ENCODE data around the gene PADI2.

Gene PADI2

DNA sequence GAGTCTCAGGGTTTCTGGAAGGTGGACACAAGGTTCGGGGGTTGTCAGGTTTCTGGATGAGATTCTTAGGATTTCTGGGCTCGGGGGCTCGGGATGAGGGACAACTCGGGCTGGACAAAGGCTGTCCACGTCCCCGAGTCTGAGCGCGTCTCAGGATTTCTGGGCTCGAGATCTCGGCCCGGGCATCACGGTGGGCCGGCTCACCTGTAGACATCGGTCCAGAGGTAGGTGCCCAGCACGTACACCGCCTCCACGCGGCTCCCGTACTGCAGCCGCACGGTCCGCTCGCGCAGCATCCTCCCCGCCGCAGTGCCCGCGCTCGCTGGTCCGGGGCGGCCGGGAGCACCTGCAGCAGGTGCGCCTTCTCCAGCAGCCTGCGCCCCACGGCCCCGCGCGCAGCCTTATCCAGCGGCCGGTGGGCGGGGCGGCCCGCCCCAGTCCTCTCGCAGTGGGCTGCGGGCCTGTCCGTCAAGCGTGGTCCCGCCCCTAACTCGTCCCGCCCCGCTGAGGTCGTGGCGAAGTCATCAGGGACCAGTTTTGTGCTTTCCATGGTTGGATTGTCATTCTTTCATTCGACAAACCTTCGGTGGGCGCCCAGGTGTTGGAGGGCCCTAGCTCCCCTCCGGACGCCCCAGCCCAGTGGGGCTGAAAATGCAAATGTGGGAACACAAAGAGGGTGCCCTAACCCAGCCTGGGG is at the start of gene PADI2:
Gene PADI2 (minus strand): TSS at position 376 of the 697 bp plus-strand sequence. CDS start 80 bp downstream, at position 296.
- DNase-seq = peak; percentile 28

DNA sequence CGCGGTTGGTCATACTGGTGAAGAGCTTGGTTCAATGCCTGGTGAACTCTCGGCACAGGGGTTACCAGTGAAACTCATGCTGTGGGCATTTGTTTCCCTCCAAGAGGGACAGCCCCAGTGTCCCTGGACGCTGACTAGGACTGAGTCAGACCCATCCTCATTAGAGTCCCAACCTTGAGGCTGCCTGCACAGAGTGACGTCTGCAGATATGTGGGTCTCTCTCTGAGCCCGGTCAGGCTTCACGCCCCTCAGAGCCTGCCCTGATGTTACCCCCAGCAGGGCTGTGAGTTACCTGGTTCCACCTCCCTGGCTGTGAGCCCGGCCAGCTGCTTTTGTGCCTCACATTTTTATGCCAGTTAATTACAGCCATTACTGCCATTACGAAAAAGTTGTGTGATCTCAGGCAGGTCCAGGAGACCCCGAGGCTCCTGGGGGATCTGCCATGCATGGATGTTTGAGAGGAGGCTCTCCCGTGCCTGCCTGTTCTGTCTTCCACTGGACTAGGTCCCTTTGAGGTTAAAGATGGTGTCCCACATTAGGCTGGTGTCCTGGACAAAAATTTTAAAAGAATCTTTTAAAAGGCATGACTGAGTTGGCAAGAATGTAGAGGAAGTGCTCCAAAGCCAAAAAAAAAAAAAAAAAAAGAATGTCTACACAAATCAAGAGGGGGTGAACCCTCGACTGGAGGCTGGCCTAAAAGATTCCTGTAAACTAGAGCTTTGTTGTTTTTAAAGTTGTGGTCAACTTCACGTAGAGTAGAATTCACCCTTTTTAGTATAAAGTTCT is 49.0 kb upstream of the PADI2 start:
- DNase-seq = no peak

DNA sequence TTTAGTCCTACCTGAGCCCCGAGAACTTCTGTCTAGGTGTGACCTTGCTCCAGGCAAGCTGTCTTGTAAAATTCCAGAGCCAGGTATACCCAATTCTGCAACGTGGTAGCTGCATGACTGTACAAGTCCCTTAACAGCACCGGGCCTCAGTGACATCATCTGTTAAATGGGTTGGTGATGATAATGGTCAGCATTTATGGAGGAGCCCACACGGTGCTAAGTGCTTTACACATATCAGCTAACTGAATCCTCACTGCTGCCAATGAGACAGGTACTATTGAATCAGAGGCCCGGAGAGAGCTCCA is 48.5 kb upstream of the PADI2 start:
- no peak for DNase-seq

DNA sequence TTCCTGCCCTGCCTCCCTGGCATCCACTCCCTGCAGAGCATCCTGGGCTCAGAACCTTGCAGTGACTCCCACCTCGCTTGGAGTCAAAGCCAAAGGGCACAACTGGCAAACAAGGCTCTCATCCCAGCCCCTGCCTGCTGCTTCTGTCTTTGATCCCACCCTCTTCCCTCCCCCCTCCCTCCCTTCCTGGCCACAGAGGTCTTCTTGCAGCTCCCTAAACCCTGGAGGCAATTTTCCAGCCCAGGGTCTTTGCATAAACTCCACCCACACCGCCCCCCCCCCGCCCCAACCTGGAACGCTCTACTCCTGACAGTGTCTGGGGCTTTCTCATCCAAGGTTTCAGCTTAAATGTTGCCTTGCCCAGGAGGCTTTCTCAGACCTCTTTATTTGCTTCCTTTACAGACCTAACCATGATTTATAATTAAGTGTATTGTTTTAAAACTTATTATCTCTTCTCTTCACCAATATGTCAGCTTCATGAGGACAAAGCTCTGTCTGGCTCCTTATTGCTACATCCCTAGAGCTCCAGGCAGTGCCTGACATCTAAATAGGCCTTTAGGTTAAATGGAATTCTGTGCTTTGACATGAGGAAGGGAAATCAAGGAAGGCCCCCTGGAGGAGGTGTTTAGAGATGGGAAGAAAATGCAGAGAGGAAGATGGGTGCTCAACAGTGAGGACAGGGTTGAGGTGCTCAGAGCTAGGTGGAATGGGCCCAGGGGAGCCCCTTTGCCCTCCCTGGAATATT is 48.0 kb upstream of the PADI2 start:
- DNase-seq = no peak

DNA sequence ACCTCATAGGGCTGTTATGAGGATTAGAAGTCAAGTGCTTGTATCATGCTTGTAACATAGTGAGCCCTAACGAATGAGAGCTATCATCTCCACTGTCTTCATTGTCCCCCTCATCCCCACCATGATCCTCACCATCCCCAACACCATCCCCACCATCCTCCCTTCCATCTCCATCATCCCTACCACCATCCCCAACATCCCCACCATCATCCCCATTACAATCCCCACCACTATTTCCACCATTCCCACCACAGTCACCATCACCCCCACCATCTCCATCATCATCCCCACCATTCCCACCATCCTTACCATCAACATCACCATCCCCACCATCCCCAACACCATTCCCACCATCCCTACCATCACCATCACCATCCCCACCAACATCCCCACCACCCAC is 46.6 kb upstream of the PADI2 start:
- DNase-seq = no peak

DNA sequence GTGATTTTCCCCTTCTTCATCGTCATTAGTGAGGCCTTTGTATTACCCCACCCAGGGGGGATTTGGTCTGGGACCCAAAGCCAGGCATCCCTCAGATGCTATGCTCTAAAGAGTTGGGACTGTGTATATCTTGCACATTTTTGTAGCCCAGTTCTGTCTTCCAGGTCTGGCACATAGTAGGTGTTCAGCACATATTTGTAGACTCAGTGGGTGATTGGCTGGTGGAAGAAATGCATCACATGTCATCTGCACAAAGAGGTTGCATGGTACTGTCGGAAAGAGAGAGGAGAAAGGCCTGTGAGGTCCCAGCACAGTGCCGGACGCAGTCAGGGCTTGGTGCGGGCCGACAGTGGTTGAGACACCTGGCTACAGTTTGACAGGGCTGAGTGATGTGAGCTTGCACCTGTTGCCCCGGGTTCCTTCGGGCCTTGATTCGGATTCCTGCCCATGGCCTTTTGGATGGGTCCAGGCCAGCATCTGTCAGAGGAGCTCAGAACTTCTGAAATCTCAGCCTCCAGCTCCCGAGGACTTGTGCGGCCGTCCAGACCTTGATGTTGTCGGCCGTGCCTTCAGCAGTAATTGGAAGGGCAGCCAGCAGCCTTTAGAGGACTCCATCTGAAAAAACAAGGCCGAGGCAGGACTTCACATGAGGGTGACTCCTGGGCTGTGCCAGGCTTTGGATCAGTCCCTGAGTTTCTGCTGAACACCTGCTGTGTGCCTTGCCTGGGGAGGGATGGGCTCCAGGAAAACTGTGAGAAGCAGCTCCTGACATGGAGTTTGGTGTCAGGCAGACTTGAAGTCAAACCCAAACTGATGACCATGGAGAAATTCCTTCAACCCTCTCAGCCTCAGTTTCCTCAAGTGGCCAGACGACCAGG is 44.8 kb upstream of the PADI2 start:
- DNase-seq = no peak

DNA sequence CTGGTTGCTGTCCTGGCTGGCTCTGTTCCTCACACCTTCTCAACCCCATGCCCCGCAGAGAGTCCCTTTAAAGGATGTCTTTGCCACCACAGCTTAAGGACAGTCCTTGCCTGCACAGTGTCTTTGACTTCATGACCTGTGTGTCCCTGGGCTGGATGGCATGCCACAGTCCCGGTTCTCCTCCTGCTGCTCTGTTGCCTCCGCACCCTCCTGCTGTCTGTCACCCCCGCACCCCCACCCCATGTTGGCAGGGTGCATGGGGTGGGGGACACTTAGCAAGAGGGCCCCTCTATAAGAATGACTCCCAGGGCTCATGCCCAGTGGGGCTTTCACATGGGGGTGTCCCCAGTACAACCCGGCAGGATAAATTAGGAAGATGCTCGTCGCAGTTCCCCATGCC is 44.1 kb upstream of the PADI2 start:
- no peak for DNase-seq

DNA sequence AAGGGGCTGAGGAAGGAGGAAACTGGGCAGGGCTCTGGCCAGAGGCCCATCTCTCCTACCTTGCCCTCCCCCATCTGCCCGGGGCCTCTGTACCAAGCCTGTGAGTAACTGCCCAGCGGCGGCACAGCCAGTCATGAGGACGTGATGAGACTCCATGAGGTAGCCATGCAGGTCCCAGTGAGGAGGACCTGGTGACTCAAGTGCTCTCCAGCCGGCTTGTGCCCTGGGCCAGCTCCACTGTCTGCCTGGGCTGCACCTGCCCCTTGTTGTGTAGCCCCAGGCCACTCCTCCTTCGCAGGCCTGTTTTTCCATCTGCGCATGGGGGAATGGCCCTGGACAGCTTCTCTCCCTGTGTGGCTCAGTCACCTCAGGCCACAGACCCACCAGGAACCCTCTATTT is 43.7 kb upstream of the PADI2 start:
- no peak for DNase-seq

DNA sequence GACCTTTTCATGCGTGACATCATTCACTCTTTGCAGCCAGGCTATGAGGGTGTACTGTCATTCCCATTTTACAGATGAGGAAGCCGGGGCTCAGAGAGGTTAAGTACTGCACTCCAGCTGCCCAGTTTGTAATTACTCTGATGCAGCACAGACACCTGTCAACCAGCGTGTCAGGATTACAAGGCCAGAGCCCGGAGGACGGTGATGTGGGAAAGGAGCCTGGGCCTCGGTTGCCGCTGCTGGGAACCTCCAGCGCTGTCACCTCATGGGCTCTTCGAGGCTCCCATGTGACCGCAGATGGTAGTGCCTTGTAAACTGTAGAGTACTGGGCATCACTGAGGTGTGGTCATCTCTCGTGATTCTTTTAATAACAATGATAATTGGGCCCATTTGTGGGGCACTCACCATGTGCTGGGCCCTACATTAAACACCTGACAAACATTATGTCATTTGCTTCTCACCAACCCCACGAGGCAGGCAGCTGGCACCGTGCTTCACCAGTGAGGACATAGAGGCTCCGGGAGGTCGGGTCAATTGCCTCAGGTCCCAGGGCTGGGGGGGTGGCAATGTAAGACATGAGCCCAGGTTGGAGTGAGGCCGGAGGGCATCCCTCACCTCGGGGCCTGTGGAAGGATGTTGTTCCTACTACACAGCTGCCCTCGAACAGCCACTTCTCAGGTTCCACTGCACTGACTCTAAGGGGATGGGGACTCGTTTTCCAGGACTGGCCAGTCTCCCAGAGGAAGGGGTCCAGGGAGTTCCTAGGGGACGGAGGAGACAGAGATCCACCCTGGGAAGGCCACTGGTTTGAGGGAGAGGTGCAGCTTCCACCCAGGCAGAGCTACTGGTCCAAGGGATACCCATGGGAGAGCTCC is 42.9 kb upstream of the PADI2 start:
- no peak for DNase-seq

DNA sequence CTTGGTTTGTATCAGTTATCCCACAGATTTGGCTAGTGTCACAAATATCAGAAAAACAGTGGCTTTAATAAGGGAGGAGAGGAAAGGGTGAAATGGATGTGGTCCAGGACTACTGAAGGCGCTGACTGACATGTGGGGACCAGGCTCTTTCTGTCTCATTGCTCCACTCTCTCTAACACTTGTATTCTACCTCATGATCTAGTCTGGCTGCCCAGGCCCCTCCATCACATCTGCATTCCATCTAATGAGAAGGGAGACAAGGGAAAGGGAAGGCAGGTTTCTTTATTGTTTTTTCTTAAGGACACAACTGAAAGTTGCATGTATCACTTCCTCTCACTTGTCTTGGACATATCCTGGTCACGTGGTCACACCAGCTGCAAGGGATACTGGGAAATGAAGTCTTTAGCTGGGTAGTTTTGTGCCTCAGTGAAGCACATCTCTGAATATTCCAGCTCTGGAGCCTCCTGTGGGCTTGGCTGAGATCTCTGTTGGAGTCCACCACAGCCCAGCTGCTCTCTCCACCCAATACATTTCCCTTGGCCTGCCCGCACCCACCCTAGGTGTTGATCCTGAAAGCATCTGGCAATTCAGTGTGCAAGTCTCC is 42.0 kb upstream of the PADI2 start:
- DNase-seq = no peak

DNA sequence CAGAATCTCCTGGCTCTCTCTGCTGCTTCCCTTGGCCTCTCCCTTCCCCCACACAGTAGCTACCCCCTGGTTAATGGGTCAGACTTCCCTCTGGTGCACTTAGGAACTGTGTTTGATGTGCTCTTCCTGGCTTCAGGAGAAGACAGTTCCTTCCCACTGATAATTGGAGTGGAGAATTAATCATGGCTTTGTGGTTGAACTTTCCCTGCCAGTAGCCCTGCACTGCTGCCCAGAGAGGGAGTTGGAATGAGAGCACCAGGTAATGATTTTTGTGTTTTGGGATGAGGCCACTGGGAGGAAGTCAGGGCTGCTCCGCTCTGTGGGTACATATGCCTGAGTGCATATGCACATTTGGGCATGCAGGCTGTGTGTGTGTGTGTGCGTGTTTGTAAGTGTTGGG is 39.7 kb upstream of the PADI2 start:
- no peak for DNase-seq

DNA sequence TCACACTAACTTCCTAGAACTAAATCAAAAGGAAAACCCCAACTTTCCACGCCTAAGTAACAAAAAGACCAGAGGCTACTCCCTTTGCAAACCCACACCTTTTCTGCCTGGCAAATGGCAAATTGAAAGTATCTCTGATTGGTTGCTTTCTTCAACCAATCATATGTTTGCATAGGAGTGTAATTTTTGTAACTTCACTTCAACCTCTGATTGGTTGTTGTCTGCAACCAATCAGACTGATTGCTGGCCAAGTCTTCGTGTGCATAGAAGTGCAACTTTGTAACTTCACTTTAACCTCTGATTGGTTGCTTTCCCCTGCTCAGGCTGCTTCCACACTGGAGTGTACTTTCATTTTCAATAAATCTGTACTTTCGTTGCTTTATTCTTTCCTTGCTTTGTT is 36.9 kb upstream of the PADI2 start:
- DNase-seq = no peak

DNA sequence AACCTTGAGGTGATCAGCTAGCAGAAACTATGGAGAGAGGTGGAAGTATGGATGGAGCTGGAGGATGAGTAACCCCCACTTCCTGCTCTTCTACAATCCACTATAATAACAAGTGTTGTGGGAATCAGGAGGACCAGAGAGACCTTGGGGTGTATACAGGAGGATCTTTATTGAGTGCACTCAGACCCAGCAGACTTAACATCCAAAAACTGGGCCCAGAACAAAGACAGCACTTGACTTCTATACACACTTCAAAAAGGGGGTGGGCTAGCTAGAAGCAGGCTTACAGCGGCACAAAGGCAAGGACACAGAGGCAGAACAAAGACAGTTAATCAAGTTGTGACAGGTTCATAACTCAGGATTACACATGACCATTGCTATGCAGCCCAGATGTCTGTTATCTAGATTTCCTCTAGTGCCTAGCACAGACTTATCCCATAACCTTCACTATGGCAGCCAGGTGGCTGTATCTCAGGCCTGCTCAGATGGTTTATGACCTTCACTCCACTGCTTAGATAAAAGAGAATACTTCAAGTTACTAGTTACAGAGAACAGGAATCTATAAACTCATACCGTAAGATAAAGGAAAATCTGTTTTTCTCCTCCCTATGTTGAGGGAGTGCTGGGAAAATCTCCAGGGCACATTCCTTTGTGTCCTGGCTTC is 36.1 kb upstream of the PADI2 start:
- DNase-seq = no peak

DNA sequence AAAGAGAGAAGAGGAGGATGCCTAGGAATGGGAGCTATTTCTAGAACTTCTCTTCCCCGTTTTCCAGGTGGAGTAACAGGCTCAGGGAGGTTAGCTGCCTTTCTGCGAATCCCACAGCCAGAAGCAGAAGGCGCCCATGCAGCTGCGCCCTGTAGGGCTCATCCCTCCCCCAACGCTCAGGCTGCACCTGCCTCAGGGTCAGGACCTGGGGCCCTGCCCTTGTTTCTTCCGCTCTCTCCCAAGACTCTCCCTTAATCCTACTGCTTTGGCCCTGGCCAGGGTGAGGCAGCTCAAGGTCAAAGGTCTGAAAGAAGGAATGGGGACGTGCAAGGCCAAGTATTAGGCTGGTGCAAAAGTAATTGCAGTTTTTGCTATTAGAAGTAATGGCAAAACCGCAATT is 30.5 kb upstream of the PADI2 start:
- no peak for DNase-seq

DNA sequence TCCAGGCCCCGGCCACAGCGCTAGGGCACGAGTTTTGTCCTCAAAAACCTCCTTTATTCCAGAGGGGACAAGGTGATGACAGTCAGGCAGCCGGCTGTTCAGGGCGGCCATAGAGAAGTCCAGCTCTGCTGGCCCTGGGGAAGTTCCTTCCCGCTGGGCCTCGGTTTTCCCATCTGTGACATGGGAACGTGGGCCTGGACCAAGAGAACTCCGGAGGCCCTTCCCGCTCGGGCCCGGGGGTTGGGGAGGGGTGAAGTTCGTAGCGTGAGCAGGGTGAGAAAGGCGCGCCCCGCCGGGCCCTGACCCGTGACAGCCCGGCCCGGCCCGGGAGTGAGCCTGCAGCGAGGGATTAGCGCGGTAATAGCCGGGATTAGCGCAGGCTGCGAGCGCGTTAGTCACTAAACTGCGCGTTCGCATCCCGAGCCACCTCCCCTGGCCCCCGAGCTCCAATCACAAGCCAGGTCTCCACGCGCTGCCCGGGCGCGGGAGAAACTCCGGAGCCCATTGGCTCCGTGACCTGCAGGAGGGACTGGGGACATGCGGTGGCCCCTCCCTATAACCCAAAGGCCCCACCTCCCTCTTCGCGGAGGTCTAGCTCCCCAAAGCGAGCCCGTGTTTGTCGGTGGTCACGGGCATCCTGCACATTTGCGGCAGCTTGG is 29.8 kb upstream of the PADI2 start:
- DNase-seq = no peak

DNA sequence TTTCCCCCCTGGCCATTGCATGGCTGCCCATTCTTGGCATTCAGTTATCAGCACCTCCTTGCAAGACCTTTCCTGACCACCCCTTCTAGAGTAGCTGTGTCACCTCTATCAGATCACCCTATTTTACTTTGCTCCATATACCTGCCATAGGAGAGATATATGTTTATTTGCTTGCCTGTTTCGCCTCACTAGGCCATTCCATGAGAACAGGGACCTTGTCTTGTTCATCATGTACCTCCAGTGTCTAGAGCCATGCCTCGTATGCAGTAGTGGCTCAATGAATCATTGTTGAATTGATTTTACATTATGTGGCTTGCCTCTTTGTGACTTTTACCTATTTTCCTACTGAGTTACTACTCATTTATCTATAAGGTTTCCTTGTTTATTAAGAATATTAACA is 26.4 kb upstream of the PADI2 start:
- DNase-seq = no peak

DNA sequence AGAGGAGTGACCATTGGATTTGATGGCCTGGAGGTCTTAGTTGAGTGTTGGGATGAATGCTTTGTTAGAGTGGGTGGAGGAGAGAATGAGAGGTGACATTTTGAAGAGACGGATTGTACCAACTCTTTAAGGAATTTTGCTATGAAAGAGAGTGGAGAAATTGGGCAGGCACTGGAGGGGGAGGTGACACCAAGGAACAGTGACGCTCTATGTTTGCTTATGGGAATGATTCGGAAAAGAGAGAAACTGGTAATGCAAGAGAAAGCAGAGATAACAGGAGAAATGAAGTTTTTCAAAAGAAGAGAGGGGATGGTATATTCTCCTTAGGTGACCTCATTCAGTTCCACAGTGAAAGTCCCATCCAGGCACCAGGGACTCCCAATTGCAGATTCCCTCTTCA is 24.5 kb upstream of the PADI2 start:
- DNase-seq = no peak

DNA sequence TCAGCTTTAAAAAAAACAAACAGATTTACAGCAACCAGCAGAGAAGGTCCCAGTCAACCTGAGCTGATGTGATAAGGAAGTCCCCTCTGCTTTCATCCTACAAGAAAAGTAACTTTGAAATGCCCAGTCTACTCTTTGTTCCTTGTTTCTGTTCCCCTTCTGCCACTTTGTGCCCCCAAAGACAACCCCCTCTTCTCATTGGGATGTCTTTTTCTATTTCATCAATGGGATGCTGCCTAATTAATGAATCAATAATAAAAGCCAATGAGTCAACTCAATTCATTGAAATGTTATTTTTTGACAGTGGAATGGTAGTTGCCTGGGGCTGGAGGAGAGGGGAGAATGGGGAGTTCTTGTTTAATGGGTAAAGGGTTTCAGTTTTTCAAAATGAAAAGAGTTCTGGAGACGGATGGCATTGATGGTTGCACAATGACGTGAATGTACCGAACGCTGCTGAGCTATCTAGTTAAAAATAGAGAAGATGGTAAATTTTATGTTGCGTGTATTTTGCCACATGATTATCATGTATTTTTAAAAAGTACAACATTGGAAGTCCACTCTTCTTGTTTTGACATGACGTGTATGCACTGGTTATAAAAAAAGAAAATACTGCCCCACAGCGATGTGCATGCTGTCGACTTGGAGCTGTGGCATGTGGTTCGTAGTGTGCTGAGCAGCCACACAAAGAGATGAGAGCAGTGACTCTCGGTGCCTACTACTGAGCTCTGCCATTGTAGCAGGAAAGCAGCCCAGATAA is 22.4 kb upstream of the PADI2 start:
- no peak for DNase-seq

DNA sequence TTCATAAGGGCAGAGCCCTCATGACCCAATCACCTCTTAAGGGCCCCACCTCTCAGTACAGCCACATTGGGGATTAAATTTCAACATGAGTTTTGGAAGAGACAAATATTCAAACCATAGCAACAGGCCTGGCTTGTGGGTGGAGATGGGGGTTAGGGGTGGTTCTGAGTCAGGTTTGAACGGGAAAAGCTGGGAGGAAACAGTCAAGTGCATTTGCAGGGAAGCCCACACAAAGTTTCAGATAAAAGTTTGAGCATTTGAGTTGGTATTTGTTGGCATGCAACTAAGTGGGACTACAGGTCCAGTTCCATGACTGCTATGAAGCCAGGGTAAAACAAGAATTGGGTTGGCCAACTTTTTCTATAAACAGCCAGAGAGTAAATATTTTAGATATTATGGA is 21.0 kb upstream of the PADI2 start:
- no peak for DNase-seq

DNA sequence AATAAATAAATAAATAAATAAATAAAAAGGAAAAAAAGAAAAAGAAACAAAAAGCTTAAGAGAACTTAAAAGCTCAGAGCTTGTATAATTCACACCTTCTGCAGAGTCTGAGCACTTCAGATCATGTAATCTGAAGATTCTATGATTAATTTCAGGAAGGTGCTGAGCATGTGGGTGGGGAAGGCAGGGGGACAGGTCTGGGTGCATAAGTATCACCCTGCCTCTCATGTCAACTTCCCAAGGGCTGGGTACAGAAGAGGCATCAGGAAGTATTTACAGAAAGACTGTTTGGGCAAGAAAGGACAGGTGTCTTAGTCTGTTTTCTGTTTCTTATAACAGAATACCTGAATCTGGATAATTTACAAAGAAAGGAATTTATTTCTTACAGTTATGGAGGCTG is 20.4 kb upstream of the PADI2 start:
- DNase-seq = no peak

Data from NCI-H1436 treated with DMSO at 0.1 percent for 48 hours (cell line).